ENCODE measurements around the gene NEK7. TPM values are rescaled to one million over a fixed set of nuclear protein-coding genes. Genes with fewer than 3 reads are reported as not detected.

The NEK7 gene
- total and polyA plus RNA-seq, 2 of the 8 experiments (the other 6 are each of a cell fraction or from before 2014, with no cell fraction given) = 5.1 to 10.0 TPM

GRCh38 chr1:198153103-198153502 lies 3.7 kb upstream of the NEK7 start:
- H3K56ac ChIP-seq (replicated peaks; ENCODE audit: insufficient read length, low read depth, low read length) = no peak overlapping the region
- H3K23ac ChIP-seq (ENCODE audit: insufficient read length) = no peak overlapping the region
- no peaks in the 10 kb centered on the region for H3K36me3 ChIP-seq (ENCODE audit: control insufficient read depth in 2 of 4, insufficient read depth in 4 of 4, low read length in 3 of 4)
- no peaks in the 10 kb centered on the region for H3K27me3 ChIP-seq (replicated peaks in 1 of 4; ENCODE audit: control insufficient read depth in 3 of 4, extremely low read depth in 1 of 4, insufficient read depth in 3 of 4, low read length in 3 of 4)
- no peaks in the 10 kb centered on the region for H4K20me1 ChIP-seq (replicated peaks in 1 of 2; ENCODE audit: control insufficient read depth in 1 of 2, insufficient read depth in 2 of 2, low read length in 2 of 2)
- H3K9ac ChIP-seq (replicated peaks in 1 of 4; ENCODE audit: extremely low read depth in 1 of 4, low read depth in 3 of 4, low read length in 3 of 4) = no peak overlapping the region
- H2AK5ac ChIP-seq (ENCODE audit: low read depth, low read length) = no peak overlapping the region
- no peak overlapping the region for H2AFZ ChIP-seq (ENCODE audit: low read length)
- no peaks in the 10 kb centered on the region; the same call in 1 of the 2 replicates for H3K23me2 ChIP-seq (ENCODE audit: low read depth, low read length)
- no peak overlapping the region for H2BK12ac ChIP-seq (ENCODE audit: low read depth, low read length)
- no peak overlapping the region for H2BK120ac ChIP-seq (replicated peaks; ENCODE audit: low read depth, low read length)
- DNase-seq (ENCODE audit: low read depth in 1 of 2, low spot score in 2 of 2) (no peak), FAIRE-seq (no peak)
- CTCF ChIA-PET (ENCODE audit: partially characterized antibody) = interaction anchor here (0.5 to 1.4 kb wide), 7 partner anchors 10 to 519 kb away, joined by 3 to 4 read pairs (median 3); no protein-coding TSS in a partner anchor
- no peak overlapping the region for H3K4ac ChIP-seq (replicated peaks; ENCODE audit: insufficient read length, low read depth, low read length)
- H2BK5ac ChIP-seq (ENCODE audit: low read depth, low read length) = no peak overlapping the region
- no peak overlapping the region for H3K14ac ChIP-seq (ENCODE audit: insufficient read length)
- POLR2A ChIA-PET (ENCODE audit: partially characterized antibody) = no interaction called here
- H2BK20ac ChIP-seq (ENCODE audit: low read length) = no peak overlapping the region
- no peak overlapping the region for H4K91ac ChIP-seq (replicated peaks; ENCODE audit: insufficient read length, low read length)
- no peak overlapping the region for H3K4me2 ChIP-seq (ENCODE audit: insufficient read depth in 1 of 2, low read depth in 2 of 2, low read length in 2 of 2)
- peaks cover 0 to 6% (median under 1%) of the 10 kb centered on the region in 4 experiments; a peak in 5 of 7 replicates for H3K4me1 ChIP-seq (replicated peaks in 1 of 4; ENCODE audit: control insufficient read depth in 3 of 4, insufficient read depth in 4 of 4, low read length in 3 of 4)
- no peak overlapping the region for H3K27ac ChIP-seq (ENCODE audit: low read depth, low read length)
- H3K4me3 ChIP-seq (ENCODE audit: extremely low read depth in 1 of 4, insufficient read depth in 2 of 4, low read depth in 3 of 4, low read length in 4 of 4) = no peak overlapping the region
- no peaks in the 10 kb centered on the region for H3K79me1 ChIP-seq (ENCODE audit: low read depth, low read length)
- H3K18ac ChIP-seq (ENCODE audit: extremely low read depth, low read length) = no peak overlapping the region
- no peaks in the 10 kb centered on the region for H3K9me3 ChIP-seq (ENCODE audit: insufficient read depth in 2 of 2, low read depth in 1 of 2, low read length in 1 of 2)
- no peak for TF ChIP-seq NANOG (IDR thresholded peaks at IDR 0.05; ENCODE audit: insufficient read depth, low read depth, low read length, poor library complexity, severe bottlenecking)
- TF ChIP-seq NRF1 (IDR thresholded peaks at IDR 0.05; ENCODE audit: low read depth, low read length) = no peak
- TF ChIP-seq TBP (IDR thresholded peaks at IDR 0.05; ENCODE audit: low read depth, low read length) = no peak
- TF ChIP-seq SIX5 (IDR thresholded peaks at IDR 0.05; ENCODE audit: low read depth, low read length) = no peak
- TF ChIP-seq RBBP5 (IDR thresholded peaks at IDR 0.05; ENCODE audit: borderline replicate concordance, low read depth, low read length) = no peak
- no peak for TF ChIP-seq GABPA (IDR thresholded peaks at IDR 0.05; ENCODE audit: borderline replicate concordance, insufficient read depth, low read length)
- TF ChIP-seq POLR2AphosphoS5 (IDR thresholded peaks at IDR 0.05; ENCODE audit: low read depth, low read length) = no peak
- TF ChIP-seq HDAC6 (IDR thresholded peaks at IDR 0.05; ENCODE audit: low read depth, low read length) = no peak
- no peak for TF ChIP-seq RFX5 (IDR thresholded peaks at IDR 0.05; ENCODE audit: borderline replicate concordance, low read depth, low read length)
- no peak for TF ChIP-seq TEAD4 (IDR thresholded peaks at IDR 0.05; ENCODE audit: low read depth, low read length)
- TF ChIP-seq JUND (IDR thresholded peaks at IDR 0.05; ENCODE audit: low read length) = no peak
- TF ChIP-seq RAD21 (IDR thresholded peaks at IDR 0.05 in 1 of 2, conservative IDR thresholded peaks at IDR 0.05 in 1 of 2; ENCODE audit: low read depth in 2 of 2, low read length in 2 of 2) = no peak
- TF ChIP-seq BRCA1 (IDR thresholded peaks at IDR 0.05; ENCODE audit: low read depth, low read length) = no peak
- TF ChIP-seq MAX (IDR thresholded peaks at IDR 0.05) = no peak
- TF ChIP-seq RXRA (IDR thresholded peaks at IDR 0.05; ENCODE audit: insufficient read depth, low read depth, low read length) = no peak
- H3K79me2 ChIP-seq (ENCODE audit: control insufficient read depth in 1 of 2, insufficient read depth in 2 of 2, low read length in 2 of 2) = 0 out of 4 replicates have a peak, but pooled peaks cover 0 to 4% of the 10 kb centered on the region in 2 experiments
- H4K8ac ChIP-seq (ENCODE audit: extremely low read depth, insufficient read depth, low read length) = no peak overlapping the region
- H2BK15ac ChIP-seq (ENCODE audit: low read length) = no peak overlapping the region
- no peak overlapping the region for H4K5ac ChIP-seq (ENCODE audit: insufficient read length, low read depth, low read length)

All from H1 (cell line).